ENCODE measurements around the gene LSM12.
A peak's percentile ranks its signal among the peaks of the same experiment; 100 is the strongest.

The LSM12 gene

GRCh38 chr17:44095388-44095646, 28.8 kb upstream of the LSM12 start:
- no peak for DNase-seq

DNA sequence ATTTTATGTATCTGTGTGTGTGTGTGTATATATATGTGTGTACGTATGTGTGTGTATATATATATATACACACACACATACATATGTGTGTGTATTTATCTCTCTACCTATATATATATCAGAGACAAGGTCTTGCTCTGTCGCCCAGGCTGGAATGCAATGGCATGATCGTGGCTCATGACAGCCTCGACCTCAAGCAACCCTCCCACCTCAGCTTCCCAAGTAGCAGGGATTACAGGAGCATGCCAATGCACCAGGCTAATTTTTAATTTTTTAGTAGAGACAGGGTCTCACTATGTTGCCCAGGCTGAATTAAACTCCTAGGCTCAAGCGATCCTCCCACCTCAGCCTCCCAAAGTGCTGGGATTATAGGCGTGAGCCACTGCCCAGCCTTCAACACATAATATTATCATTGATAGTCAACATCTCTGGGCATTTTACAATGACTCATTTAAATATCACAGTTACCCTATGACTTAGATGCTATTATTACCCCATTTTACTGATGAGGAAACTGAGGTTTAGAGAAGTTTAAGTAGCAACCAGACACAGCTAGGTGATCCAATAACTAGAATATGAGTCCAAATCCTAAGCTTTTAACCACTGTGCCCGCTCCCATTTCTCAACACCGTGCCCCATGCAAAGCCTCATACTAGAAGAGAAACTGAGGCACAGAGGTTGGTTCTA, 28.4 kb upstream of the LSM12 start:
- DNase-seq: no peak

DNA sequence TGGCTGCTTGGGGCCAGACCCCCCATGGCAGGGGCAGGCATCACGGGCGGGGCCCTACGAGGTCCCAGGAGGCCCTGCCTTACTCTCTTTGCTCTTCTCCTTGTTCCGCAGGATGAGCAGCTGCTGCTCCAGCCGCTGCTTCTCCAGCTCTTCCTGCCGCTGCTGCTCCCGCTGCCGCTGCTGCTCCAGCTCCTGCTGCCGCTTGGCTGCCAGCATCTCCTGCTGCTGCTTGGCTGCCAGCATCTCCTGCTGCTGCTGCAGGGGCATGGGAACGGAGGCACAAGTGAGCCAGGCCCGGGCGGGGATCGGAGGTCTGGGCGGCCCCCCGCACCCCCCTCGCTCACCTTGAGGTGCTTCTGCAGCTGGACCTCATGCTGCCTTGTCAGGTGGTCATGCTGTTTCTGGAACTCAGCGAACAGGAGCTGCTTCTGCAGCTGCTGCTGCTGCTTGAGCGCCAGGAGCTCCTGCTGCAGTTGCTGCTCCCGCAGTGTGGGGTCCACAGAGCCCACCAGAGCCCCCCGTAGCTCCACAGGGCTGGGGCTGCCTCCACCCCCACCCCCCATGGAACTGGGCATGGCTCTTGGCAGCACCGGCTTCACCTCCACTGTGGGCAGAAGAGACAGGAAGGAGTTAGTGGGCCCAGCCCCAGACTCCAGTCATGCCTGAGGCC, 26.9 kb upstream of the LSM12 start:
- DNase-seq: peak; percentile 42

GRCh38 chr17:44092051-44092450, 25.6 kb upstream of the LSM12 start:
- DNase-seq: no peak

GRCh38 chr17:44091200-44091997, 24.9 kb upstream of the LSM12 start:
- no peak for DNase-seq

GRCh38 chr17:44088254-44088653, 21.8 kb upstream of the LSM12 start:
- no peak for DNase-seq

DNA sequence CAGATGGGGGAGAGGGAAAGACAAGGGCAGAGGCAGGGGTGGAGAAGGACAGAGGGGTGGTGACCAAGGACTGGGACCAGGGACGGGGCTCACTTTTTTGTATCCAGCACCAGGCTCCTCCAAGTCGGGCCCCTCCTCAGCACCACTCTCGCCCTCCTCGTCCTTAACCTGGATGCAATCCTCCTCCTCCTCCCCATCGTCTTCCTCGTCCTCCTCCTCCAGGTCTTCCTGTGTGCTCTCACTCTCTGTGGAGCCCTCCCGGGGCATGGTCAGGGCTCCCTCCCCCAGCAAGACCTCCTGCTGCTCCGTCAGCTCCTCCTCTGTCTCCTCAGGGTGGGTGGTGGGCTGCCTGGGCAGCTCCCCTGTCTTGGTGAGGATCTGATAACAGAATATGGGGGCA, 20.8 kb upstream of the LSM12 start:
- no peak for DNase-seq

DNA sequence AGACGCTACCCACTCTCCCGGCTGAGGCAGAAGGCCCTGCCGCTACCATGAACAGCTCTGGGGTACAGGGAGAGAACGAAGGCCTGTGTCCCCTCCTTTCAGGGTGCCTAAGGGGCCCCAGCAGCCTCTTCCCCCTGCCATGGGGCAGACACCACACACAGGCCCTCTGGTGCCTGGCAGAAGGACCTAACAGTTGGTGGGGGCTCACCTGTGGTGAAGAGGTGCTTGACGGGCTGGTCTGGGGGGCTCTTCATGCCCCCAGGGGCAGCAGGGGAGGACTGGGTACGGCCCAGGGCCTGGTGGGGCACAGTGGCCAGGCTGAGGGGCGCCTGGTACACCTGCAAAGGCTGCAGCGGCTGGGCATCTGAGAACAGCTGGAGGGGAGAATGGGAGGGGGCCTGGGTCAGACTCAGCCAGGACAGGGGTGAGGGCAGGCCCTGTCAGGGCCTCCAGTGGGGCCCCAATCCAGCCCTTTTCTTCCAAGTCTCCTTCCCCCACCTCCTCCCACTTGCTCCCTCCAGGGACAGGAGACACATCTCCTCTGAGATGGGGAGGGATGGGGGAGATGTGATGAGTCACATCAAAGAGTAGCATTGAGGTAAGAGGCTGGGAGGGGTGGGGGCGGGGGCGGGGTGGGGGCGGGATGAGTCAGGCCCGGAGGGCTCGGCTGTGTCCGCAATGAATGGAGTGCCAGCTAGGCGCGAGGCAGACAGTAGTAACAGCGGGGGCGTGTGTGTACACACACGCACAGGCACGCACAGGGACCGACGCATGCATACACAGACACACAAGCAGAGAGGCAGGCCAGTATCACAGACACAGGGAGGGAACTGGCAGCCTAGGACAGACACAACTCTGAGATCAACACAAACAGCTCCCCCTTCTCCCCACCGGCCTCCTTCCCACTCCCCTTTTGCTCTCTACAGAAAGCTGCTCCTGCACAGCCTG, 20.2 kb upstream of the LSM12 start:
- peak; percentile 91 for DNase-seq

- no peak for DNase-seq
Measured at GRCh38 chr17:44085908-44086307, 19.4 kb upstream of the LSM12 start.

- no peak for DNase-seq
Measured at GRCh38 chr17:44084921-44085320, 18.4 kb upstream of the LSM12 start.

- peak; percentile 65 for DNase-seq
Measured at GRCh38 chr17:44084131-44084538, 17.7 kb upstream of the LSM12 start.

GRCh38 chr17:44083250-44083849, 16.9 kb upstream of the LSM12 start:
- DNase-seq: peak; percentile 93

DNA sequence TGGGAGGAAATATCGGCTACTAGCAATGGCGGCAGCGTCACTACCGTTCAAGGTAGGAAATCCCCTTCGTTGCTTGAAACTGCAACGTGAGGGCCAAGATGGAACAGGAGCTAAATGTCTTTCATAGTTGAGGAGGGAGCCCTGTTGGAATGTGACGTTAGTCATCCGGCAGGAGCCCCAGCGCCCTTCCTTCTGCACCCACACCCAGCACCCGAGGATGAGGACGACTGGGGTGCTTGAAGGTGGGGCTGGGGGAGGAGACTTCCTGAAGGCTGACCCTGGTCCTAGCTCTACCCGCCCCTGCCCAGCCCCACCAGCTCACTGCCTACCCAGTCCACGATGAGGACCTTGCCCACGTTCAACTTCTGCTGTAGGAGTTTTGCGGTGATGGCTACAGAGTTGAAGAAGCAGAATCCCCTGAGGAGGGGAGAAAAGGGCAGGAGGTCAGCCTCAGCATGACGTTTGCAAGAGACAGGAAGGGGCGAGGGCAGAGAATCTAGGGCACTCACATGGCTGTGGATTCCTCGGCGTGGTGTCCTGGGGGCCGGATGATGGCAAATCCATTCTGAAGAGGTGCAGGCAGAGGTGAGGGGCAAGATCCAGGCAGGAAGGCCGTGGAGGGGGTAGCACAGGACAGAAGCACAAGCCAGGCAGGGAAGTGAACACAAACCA, 15.9 kb upstream of the LSM12 start:
- no peak for DNase-seq

GRCh38 chr17:44081681-44082080, 15.2 kb upstream of the LSM12 start:
- no peak for DNase-seq

DNA sequence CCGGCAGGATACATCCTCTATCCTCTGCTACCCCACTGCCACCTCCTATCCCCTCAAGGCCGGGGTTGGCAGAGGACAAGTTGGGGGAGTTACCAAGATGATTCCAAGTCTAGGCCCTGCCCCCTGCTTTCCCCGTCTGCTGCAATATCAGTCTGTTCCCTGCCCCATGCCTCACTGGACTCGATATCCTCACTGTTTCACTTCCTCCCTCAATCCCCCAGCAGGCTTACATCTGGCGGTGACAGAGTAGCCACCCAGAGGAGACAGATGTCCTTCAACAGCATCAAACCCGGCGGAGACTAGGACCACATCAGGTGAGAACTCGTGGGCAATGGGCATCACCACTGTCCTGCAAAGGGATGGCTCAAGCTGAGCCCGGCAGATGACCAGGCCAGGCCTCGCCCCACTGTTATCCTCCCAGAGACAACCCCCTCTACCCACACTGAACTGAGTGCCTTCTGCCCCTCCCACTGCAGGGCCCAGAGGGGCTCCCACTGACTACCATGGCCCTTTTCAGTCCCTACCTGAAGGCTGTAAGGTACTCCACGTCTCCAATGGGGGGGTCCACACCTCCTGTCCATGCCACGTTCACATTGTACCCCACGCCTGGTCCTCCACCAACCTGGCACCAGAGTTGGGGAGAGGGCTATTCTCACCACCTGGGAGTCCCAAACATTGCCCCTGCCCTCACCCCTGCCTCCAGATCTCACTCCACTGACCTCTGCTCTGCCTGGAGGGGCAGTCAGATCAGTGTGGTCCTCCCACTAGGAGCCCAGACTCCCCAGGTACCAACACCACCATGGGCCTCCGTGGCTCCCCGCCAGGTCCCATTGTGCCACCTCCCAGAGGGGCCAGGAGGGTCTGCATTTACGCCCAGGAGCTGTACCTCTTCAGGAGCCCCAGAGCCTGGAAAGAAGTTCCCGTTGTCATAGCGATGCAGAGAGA, 13.7 kb upstream of the LSM12 start:
- DNase-seq: no peak

- DNase-seq: no peak
Measured at GRCh38 chr17:44078412-44078811, 11.9 kb upstream of the LSM12 start.

GRCh38 chr17:44077595-44077909, 11.1 kb upstream of the LSM12 start:
- DNase-seq: no peak

DNA sequence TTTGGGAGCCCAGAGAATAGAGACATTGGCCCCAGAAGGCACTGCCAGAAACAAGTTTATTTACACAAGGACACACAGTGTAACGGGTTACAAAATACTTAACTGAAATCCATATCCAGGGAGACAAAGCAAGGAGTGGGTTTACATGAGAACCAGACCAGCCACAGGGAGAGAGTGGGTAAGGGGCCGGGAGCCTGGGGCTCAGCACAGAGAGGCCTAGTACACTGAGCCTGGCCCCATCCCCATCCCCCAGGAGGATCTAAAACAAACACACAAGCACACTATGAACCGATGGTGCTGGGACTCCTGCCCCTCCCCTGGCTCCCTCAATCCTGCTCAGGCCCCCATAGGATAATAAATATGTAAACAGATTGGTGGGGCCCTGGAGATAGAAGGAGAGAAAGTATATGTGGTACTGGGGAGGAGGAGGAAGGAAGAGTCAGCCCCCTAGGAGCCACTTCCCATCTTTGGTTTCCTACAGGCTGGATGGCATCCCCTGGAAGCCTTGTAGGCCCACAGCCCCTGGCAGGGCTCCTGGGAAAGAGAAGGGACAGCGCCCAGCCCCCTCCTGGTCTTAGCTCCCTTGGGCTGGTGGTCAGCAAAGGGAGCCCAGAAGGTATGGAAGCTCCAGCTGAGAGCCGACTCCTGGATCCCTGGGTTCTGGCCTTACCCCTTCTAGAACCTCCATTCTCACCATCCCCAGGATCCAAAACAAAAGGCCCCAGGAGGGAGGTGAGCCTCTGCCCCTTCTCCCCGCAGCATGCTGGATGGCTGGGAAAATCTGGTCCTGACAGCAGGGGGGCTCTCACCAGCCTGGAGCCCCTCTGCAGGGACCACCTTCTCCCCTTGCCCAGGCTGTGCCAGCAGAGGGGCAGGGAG, 10.5 kb upstream of the LSM12 start:
- DNase-seq: no peak

DNA sequence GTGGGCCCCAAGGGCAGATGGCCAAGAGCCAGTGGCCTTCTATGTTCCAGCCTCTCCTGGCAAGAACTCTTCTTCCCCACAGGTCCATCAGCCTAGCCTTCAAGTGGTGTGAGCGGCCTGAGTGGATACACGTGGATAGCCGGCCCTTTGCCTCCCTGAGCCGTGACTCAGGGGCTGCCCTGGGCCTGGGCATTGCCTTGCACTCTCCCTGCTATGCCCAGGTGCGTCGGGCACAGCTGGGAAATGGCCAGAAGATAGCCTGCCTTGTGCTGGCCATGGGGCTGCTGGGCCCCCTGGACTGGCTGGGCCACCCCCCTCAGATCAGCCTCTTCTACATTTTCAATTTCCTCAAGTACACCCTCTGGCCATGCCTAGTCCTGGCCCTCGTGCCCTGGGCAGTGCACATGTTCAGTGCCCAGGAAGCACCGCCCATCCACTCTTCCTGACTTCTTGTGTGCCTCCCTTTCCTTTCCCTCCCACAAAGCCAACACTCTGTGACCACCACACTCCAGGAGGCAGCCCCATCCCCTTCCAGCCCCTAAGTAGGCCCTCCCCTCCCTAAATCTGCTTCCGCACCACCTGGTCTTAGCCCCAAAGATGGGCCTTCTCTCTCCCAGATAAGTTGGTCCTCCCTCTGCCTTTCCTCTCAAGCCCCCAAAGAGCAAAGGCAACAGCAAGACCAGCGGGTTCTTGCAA, 9.3 kb upstream of the LSM12 start:
- no peak for DNase-seq
